K562 (cell line): ENCODE measurements around the gene TAAR2. TPM values are rescaled to one million over a fixed set of nuclear protein-coding genes. Genes with fewer than 3 reads are reported as not detected.

Experiments
- ATAC-seq: fragments of 200-7000 bp; cut with Tn5 transposase; 3 replicates; pipeline ENCODE4 v1.9.1; 2020; ENCODE audit warnings: moderate library complexity
- Bru-seq: library from RNA; stranded (reverse); fragments of 400-500 nt; gene quantifications from one replicate; lab custom pipeline; 2021; lab: Mats Ljungman, UMichigan
- BruChase-seq, 2 experiments: library from RNA; stranded (reverse); fragments of 400-500 nt; gene quantifications; one replicate each; lab custom pipeline; 2021; lab: Mats Ljungman, UMichigan
- BruUV-seq: library from RNA; stranded (reverse); fragments of 400-500 nt; replicated peaks from 2 replicates; lab custom pipeline; 2021; lab: Mats Ljungman, UMichigan
- CTCF ChIA-PET: fragments of 300-600 bp; formaldehyde crosslinking; extraction: SDS; loops from one replicate; lab custom pipeline; 2021; ENCODE audit warnings: low intra/inter-chr PET ratio; lab: Yijun Ruan, JAX
- POLR2A ChIA-PET: fragments of 300-600, 350-650 bp; sonication (Branson Sonifier 250); formaldehyde crosslinking; extraction: SDS; loops from one replicate; lab custom pipeline; 2021; ENCODE audit warnings: antibody characterized with exemption, inconsistent platforms; lab: Yijun Ruan, JAX
- DNase-seq, 4 experiments: peaks; one replicate each; pipeline versions ENCODE4 v3.0.0 to v3.0.0-alpha.2; 2011 to 2018; ENCODE audit warnings: low spot score in 3 of 4, mixed read lengths in 3 of 4; ENCODE audit errors: extremely low read depth in 1 of 4
- FAIRE-seq: peaks from 2 replicates; lab custom pipeline; 2011; peaks lifted over from hg19 to GRCh38; lab: Jason Lieb, UNC
- H2AFZ ChIP-seq: 2 replicates; pipeline ENCODE4 v1.6.0; 2011; ENCODE audit warnings: low read depth, low read length, control low read depth, inconsistent platforms
- H3K27ac ChIP-seq: fragments of 200-600 bp; 3 replicates; pipeline ENCODE4 v1.8.0; 2011; ENCODE audit warnings: low read depth, mild to moderate bottlenecking, control low read depth, inconsistent platforms, low read length, moderate library complexity, mixed read lengths; ENCODE audit errors: extremely low read depth
- H3K27me3 ChIP-seq, 2 experiments: fragments of 300-600 bp in 1 of 2; 2 replicates in 1 of 2; 3 replicates in 1 of 2; pipeline versions ENCODE4 v1.6.0 to v1.8.0; 2011; ENCODE audit warnings: inconsistent platforms in 2 of 2, low read length in 2 of 2, mild to moderate bottlenecking in 1 of 2, mixed read lengths in 1 of 2, moderate library complexity in 1 of 2; ENCODE audit not compliant: control insufficient read depth in 2 of 2, insufficient read depth in 2 of 2
- H3K36me3 ChIP-seq: fragments of 300-600 bp; 3 replicates; pipeline ENCODE4 v1.8.0; 2011; ENCODE audit warnings: mild to moderate bottlenecking, low read length, inconsistent platforms; ENCODE audit not compliant: control insufficient read depth, insufficient read depth
- H3K4me1 ChIP-seq, 2 experiments: fragments of 200-600 bp in 1 of 2; replicated peaks in 1 of 2; 2 replicates in 1 of 2; 3 replicates in 1 of 2; pipeline versions ENCODE4 v1.5.1 to v1.8.0; 2011; ENCODE audit warnings: inconsistent platforms in 2 of 2, low read length in 2 of 2, mild to moderate bottlenecking in 1 of 2, mixed read lengths in 1 of 2, moderate library complexity in 1 of 2; ENCODE audit not compliant: control insufficient read depth in 2 of 2, insufficient read depth in 2 of 2
- H3K4me2 ChIP-seq: 2 replicates; pipeline ENCODE4 v1.6.1; 2011; ENCODE audit warnings: low read length, control low read depth, inconsistent platforms, mixed read lengths; ENCODE audit not compliant: insufficient read depth
- H3K4me3 ChIP-seq: fragments of 200-600 bp; sonication (generic), shearing (Covaris generic); 2 replicates; pipeline ENCODE4 v1.5.1; 2016; ENCODE audit warnings: control low read depth, inconsistent platforms
- H3K79me2 ChIP-seq: fragments of 200-600 bp; 3 replicates; pipeline ENCODE4 v1.8.0; 2011; ENCODE audit warnings: low read length, inconsistent platforms; ENCODE audit not compliant: control insufficient read depth, insufficient read depth
- H3K9ac ChIP-seq, 2 experiments: 2 replicates each; pipeline versions ENCODE4 v1.6.0 to v1.6.1; 2011; ENCODE audit warnings: low read depth in 2 of 2, low read length in 2 of 2, control low read depth in 1 of 2, inconsistent platforms in 1 of 2, mild to moderate bottlenecking in 1 of 2, mixed read lengths in 1 of 2; ENCODE audit not compliant: insufficient read depth in 1 of 2
- H3K9me1 ChIP-seq: one replicate; pipeline ENCODE4 v1.6.0; 2011; ENCODE audit warnings: inconsistent platforms, mild to moderate bottlenecking, low read length, moderate library complexity; ENCODE audit not compliant: control insufficient read depth, insufficient read depth
- H3K9me3 ChIP-seq: replicated peaks from 2 replicates; pipeline ENCODE4 v1.5.1; 2011; ENCODE audit warnings: low read depth, low read length, inconsistent platforms; ENCODE audit not compliant: control insufficient read depth, insufficient read depth
- H4K20me1 ChIP-seq: replicated peaks from 2 replicates; pipeline ENCODE4 v1.6.1; 2011; ENCODE audit warnings: low read length, inconsistent platforms, mixed read lengths; ENCODE audit not compliant: control insufficient read depth, insufficient read depth
- ELF1 ChIP-seq: fragments of 200-800 bp; sonication (Bioruptor generic); IDR thresholded peaks from 2 replicates; pipeline ENCODE4 v1.6.1; 2016; ENCODE audit warnings: missing genetic modification characterization, missing compliant biosample characterization
- NEUROD1 ChIP-seq: fragments of 150-350 bp; IDR thresholded peaks from 2 replicates; pipeline ENCODE4 v1.6.1; 2014; ENCODE audit warnings: borderline replicate concordance, low read length, low read depth; ENCODE audit not compliant: partially characterized antibody
- ZNF511 ChIP-seq: sonication (generic); formaldehyde crosslinking; IDR thresholded peaks from 2 replicates; pipeline ENCODE4 v1.8.0; 2022; ENCODE audit warnings: mild to moderate bottlenecking, missing genetic modification reagents
- WGBS: fragments of 100-300 bp; shearing (Covaris generic); methylation state at CpG from one replicate; pipeline ENCODE4 v1.1.6; 2016; ENCODE audit warnings: low coverage, mixed read lengths; ENCODE audit not compliant: insufficient coverage; ENCODE audit errors: missing lambda C conversion rate; 5-methylcytosine and 5-hydroxymethylcytosine counted together
- in situ Hi-C: fragments of 300-500 bp; cut with MboI; formaldehyde crosslinking; loops from 4 replicates; pipeline ENCODE4 v1.15.0; 2018; ENCODE audit warnings: inconsistent platforms, mixed read lengths
- intact Hi-C: fragments of 100-400 bp; cut with micrococcal nuclease; formaldehyde crosslinking; loops from 2 replicates; pipeline ENCODE4 v1.14.2; 2022
- long read RNA-seq, 3 experiments: library from polyadenylated mRNA in 2 of 3; library from RNA in 1 of 3; unstranded in 2 of 3; stranded (forward) in 1 of 3; transcript quantifications; one replicate each; pipeline ENCODE4 v2.0.0, GENCODE V29; 2019 to 2022
- polyA minus RNA-seq, 3 experiments: library from RNA; depleted of rRNA, polyadenylated mRNA; stranded (reverse); fragments of >200 nt; gene quantifications; 2 replicates each; pipeline ENCODE4 v1.2.3, GENCODE V29; 2011
- polyA plus RNA-seq, 8 experiments: library from polyadenylated mRNA; depleted of rRNA in 4 of 8; stranded (reverse) in 5 of 8; unstranded in 3 of 8; fragments of >200 nt; fragmentation: Nextera tagmentation in 2 of 8; fragmentation: Illumina TruSeq in 1 of 8; extraction: Ambion mirVana in 2 of 8; extraction: Trizol in 1 of 8; gene quantifications; 2 replicates each; pipeline versions ENCODE4 v1.2.1 to v1.2.3, GENCODE V29; 2011 to 2014; ENCODE audit warnings: inconsistent platforms in 1 of 8, missing spikeins in 1 of 8
- total RNA-seq, 7 experiments: library from RNA; depleted of rRNA in 6 of 7; stranded (reverse); fragments of >200 nt in 6 of 7; fragmentation: Illumina TruSeq in 2 of 7; extraction: Trizol in 2 of 7; gene quantifications; 2 replicates each; pipeline versions ENCODE4 v1.2.1 to v1.2.3, GENCODE V29; 2011 to 2021; ENCODE audit warnings: low replicate concordance in 1 of 7

TAAR2 gene
- not detected in 2 replicates for total RNA-seq (2011; cell fraction: chromatin; rRNA removed; ENCODE audit: low replicate concordance)
- total RNA-seq (2011; cell fraction: nucleolus; rRNA removed) = not detected in 2 replicates
- total RNA-seq (2011; cell fraction: nucleoplasm; rRNA removed) = not detected in 2 replicates
- not detected in 2 replicates for total RNA-seq (2014; rRNA removed)
- not detected in 2 replicates for total RNA-seq (2014; rRNA removed; fragmentation: Illumina TruSeq; extraction: Trizol)
- total RNA-seq (2015; rRNA removed; fragmentation: Illumina TruSeq; extraction: Trizol) = not detected in 2 replicates
- total RNA-seq (2021) = not detected in 2 replicates
- polyA plus RNA-seq (2011; rRNA removed) = not detected in 2 replicates
- not detected in 2 replicates for polyA plus RNA-seq (2011; cell fraction: cytosol; rRNA removed)
- polyA plus RNA-seq (2011; cell fraction: nucleus; rRNA removed) = not detected in 2 replicates
- polyA plus RNA-seq (2012) = not detected in 2 replicates
- polyA plus RNA-seq (2014; fragmentation: Illumina TruSeq; extraction: Trizol) = not detected in 2 replicates
- polyA plus RNA-seq (2014; fragmentation: Nextera tagmentation; extraction: Ambion mirVana) = not detected
- not detected in 2 replicates for polyA plus RNA-seq (2014; rRNA removed)
- polyA minus RNA-seq (2011; rRNA and poly(A)+ RNA removed) = not detected in 2 replicates
- polyA minus RNA-seq (2011; cell fraction: cytosol; rRNA and poly(A)+ RNA removed) = not detected in 2 replicates
- not detected in 2 replicates for polyA minus RNA-seq (2011; cell fraction: nucleus; rRNA and poly(A)+ RNA removed)
- not detected for Bru-seq, nascent RNA
- not detected for BruChase-seq, experiment 1, labeled RNA remaining after a 2-hour chase
- not detected for BruChase-seq, experiment 2, labeled RNA remaining after a 6-hour chase
- long read RNA-seq, experiment 1 = 0 reads
- long read RNA-seq, experiment 2 = 0 reads
- long read RNA-seq, experiment 3 = 0 reads

DNA sequence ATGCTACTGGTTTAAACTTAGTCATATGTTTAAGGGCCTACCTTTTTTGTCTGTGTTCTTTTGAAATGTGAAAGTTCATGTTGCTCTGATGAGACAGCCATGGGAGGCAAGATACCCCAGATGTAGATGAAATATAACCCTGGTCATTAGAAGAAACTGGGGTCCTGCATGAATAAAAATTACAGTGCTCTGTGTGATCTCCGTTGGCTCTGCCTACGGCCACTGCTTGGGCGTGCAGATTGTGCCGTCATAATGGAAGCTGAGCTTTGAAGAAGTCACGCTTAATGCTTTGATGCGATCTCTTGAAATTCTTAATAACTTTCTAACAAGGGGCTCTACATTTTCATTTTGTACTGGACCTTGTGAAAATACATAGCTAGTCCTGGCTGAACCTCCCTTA is at the start of gene TAAR2:
TAAR2 (minus strand) TSS at position 101 of the 400 bp plus-strand sequence; CDS start at position 101, 0 bp downstream.
- no TSS peak for BruUV-seq
- POLR2A ChIA-PET = no interaction called here
- Histone ChIP-seq H3K27ac (no peak within 1 kb of the TSS), H3K27me3 (no peaks in the 10 kb centered on the region), H3K9me3 (no peaks in the 10 kb centered on the region), H4K20me1 (no peaks in the 10 kb centered on the region), H3K4me2 (no peak within 1 kb of the TSS), H3K9ac (no peak within 1 kb of the TSS), H3K4me1 (no peaks in the 10 kb centered on the region), H2AFZ (no peak within 1 kb of the TSS), H3K36me3 (no peaks in the 10 kb centered on the region), H3K4me3 (no peak within 1 kb of the TSS), H3K79me2 (no peaks in the 10 kb centered on the region)
- in situ Hi-C loops = no loop called here
- DNase-seq = no peak
- intact Hi-C loops = no loop called here
- no peak for FAIRE-seq
- ATAC-seq = no peak
- TF ChIP-seq ELF1 (tag) = no peak
- TF ChIP-seq NEUROD1 = no peak
- TF ChIP-seq ZNF511 (CRISPR knock-in tag) = no peak
- TF ChIP-seq, all 486 proteins: peak for 0
- WGBS = 0% methylated on average over 6 of the region's 6 CpGs
- CTCF ChIA-PET = no interaction called here
- no peaks in the 10 kb centered on the region for H3K9me1 ChIP-seq
